Thyroid gland (tissue), 4 donors: ENCODE measurements around the gene GLRX5. TPM values are rescaled to one million over a fixed set of nuclear protein-coding genes. Genes with fewer than 3 reads are reported as not detected.

ENCODE experiments used
- DNase-seq, 2 donors: peaks; one replicate each; pipeline ENCODE4 v3.0.0-alpha.2; 2019
- H3K27ac ChIP-seq, 3 donors: fragments of 200-600 bp; sonication (generic); 1 replicate in 2 of 3; 2 replicates in 1 of 3; pipeline ENCODE4 v1.5.1; 2016 to 2019; ENCODE audit warnings: mild to moderate bottlenecking in 1 of 3, moderate library complexity in 1 of 3
- H3K27me3 ChIP-seq: fragments of 200-600 bp; sonication (generic); one replicate; pipeline ENCODE4 v1.5.1; 2019
- H3K36me3 ChIP-seq, 2 donors: fragments of 200-600 bp; sonication (generic); one replicate each; pipeline ENCODE4 v1.5.1; 2016 to 2019
- H3K4me1 ChIP-seq, 2 donors: fragments of 200-600 bp; sonication (generic); one replicate each; pipeline ENCODE4 v1.5.1; 2017 to 2019
- H3K4me3 ChIP-seq, 3 donors: fragments of 200-600 bp; sonication (generic); replicated peaks in 1 of 3; 1 replicate in 2 of 3; 2 replicates in 1 of 3; pipeline ENCODE4 v1.5.1; 2016; ENCODE audit warnings: mild to moderate bottlenecking in 1 of 3
- H3K9me3 ChIP-seq: fragments of 200-600 bp; sonication (generic); one replicate; pipeline ENCODE4 v1.5.1; 2017
- CTCF ChIP-seq, 6 experiments: fragments of 200-600 bp in 3 of 6; fragments of 450-650 bp in 3 of 6; sonication (generic) in 3 of 6; IDR thresholded peaks; one replicate each; pipeline ENCODE4 v1.5.1; 2016 to 2019; ENCODE audit warnings: antibody characterized with exemption in 6 of 6, mild to moderate bottlenecking in 2 of 6, inconsistent platforms in 1 of 6, moderate library complexity in 1 of 6
- POLR2A ChIP-seq, 2 donors: fragments of 450-650 bp; IDR thresholded peaks; one replicate each; pipeline ENCODE4 v1.6.1; 2017; ENCODE audit warnings: antibody characterized with exemption in 2 of 2, mild to moderate bottlenecking in 2 of 2, moderate library complexity in 1 of 2
- WGBS, 2 donors: methylation state at CpG; one replicate each; pipeline ENCODE4 v1.1.5; 2017; 5-methylcytosine and 5-hydroxymethylcytosine counted together
- intact Hi-C: fragments of 100-400 bp; cut with DNase I; formaldehyde crosslinking; loops from one replicate; pipeline ENCODE4 v1.15.1; 2023
- total RNA-seq, 4 donors: library from RNA; depleted of rRNA; stranded (reverse); fragments of >200 nt; gene quantifications; one replicate each; pipeline ENCODE4 v1.2.3, GENCODE V29; 2016

The GLRX5 gene
- total RNA-seq, 4 donors from 2014 or later: 33.9 to 64.1 (median 41.3) TPM

DNA sequence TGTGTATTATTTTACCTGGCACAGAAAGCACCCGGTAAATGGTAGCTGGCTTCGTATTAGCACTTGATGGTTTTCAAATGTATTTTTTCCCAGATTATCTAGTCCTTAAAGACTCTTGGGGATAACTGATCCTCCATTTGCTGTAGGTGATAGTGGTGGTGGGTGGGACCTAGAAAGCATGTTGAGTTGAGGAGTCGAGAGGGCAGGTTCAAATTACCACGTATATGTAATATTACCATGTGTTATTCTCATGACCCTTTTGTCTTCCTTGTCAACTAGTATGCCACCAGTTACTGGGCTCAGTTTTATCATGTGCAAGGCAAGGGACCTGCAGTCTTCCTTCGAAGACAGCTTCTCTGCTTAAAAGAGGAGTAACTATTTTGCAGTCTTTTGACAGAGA lies 1.8 kb downstream of the GLRX5 start:
- no peaks in the 10 kb centered on the region for H3K9me3 ChIP-seq
- H3K27ac ChIP-seq: no peak overlapping the region
- no peak overlapping the region for H3K4me3 ChIP-seq
- 71 to 77% methylated on average over 5 of the region's 5 CpGs for WGBS, 2 donors
- H3K27me3 ChIP-seq: no peaks in the 10 kb centered on the region
- peaks cover 26 to 41% of the 10 kb centered on the region in 2 donors for H3K4me1 ChIP-seq
- no peak for TF ChIP-seq CTCF (IDR thresholded peaks at IDR 0.05)
- no peak for TF ChIP-seq POLR2A (IDR thresholded peaks at IDR 0.05)
- DNase-seq: no peak
- intact Hi-C loops: loop anchor here (5.0 kb wide), 1 partner anchor 379 kb away; the partner anchor contains the start of gene DICER1
- H3K36me3 ChIP-seq: no peaks in the 10 kb centered on the region

DNA sequence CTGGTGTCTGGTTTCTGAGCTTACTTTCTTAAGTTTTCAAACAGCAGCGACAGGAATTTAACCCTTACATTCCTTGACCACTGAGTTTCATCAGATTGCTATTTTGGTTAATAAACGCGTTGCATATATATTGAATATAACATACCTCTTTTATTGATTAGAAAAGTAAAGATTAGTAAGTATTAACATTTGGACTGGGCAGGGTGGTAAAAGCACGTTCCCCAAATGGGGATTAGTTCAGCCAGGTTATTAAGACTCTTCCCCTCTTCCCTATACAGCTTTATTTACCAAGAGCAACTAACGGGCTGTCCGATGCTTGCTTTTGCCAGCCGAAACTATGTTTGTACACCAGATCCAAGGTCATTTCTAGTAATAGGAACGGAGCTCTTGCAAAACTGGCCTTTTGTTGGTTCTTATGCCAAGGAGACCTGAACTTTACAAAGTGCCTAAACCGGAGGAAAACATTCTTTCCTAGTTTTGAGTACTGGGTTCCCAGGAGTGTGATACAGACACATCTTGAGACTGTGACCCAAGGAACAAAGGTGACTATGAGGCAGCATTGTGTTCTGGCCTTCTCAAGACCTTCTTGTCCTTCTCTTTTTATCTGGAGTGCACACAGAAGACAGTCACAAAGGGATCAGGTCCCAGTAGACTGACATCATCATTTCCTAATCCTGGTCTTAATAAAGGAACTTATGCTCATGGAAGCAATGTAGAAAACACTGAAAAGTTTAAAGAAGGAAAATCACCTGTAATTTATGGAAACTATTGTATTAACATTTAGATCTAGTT lies 2.6 kb downstream of the GLRX5 start:
- Histone ChIP-seq H3K9me3 (no peaks in the 10 kb centered on the region), H3K4me1 (peaks cover 24 to 34% of the 10 kb centered on the region in 2 donors), H3K27me3 (no peaks in the 10 kb centered on the region), H3K36me3 (no peaks in the 10 kb centered on the region), H3K27ac (no peak overlapping the region), H3K4me3 (no peak overlapping the region)
- DNase-seq: no peak
- WGBS, 2 donors: 66 to 68% methylated on average over 9 of the region's 9 CpGs
- TF ChIP-seq POLR2A (IDR thresholded peaks at IDR 0.05): no peak
- TF ChIP-seq CTCF (IDR thresholded peaks at IDR 0.05): no peak
- intact Hi-C loops: loop anchor here (5.0 kb wide), 1 partner anchor 380 kb away; the partner anchor contains the start of gene DICER1

- H3K27me3 ChIP-seq: no peaks in the 10 kb centered on the region
- intact Hi-C loops: loop anchor here (5.0 kb wide), 1 partner anchor 382 kb away; the partner anchor contains the start of gene DICER1
- H3K4me1 ChIP-seq: peaks cover 15 to 22% of the 10 kb centered on the region in 2 donors
- H3K36me3 ChIP-seq: no peaks in the 10 kb centered on the region
- no peak overlapping the region for H3K4me3 ChIP-seq
- TF ChIP-seq CTCF (IDR thresholded peaks at IDR 0.05) (no peak), POLR2A (IDR thresholded peaks at IDR 0.05) (no peak)
- H3K27ac ChIP-seq: no peak overlapping the region
- no peaks in the 10 kb centered on the region for H3K9me3 ChIP-seq
- WGBS, 2 donors: 94% methylated on average over 14 of the region's 14 CpGs
- DNase-seq: no peak
Measured at GRCh38 chr14:95538801-95539509, 4.1 kb downstream of the GLRX5 start.

DNA sequence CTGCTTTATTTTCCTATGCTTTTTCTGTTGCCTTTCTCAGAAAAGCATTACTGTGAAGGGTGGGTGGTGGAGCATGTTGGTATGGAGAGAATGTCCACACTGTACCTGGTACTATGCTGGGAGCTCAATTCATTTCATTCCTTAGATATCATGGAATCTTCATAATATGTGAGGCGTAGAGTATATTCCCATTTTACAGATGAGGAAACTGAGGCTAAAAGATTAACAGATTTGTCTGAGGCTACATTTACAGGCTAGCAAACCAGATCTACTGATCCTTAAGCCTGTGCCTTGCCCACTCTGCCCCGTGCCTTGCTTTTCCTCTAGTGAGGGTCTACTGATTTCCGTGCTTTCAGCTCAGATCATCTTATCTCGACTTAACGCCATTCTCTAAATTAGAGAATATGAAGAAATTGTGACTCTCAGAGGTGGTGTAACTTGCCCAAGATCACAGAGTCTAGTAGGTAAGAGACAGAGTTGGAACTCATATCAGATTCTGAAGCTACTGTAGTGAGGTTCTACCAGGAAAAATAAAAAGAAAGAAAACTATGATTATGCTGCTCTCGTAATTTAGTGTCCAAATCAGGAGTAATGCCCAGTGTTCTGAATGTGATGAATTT lies 5.5 kb downstream of the GLRX5 start:
- Histone ChIP-seq H3K4me3 (no peak overlapping the region), H3K36me3 (peaks cover 5% of the 10 kb centered on the region in 2 donors), H3K9me3 (no peaks in the 10 kb centered on the region), H3K4me1 (peaks cover 15 to 22% of the 10 kb centered on the region in 2 donors), H3K27me3 (no peaks in the 10 kb centered on the region), H3K27ac (no peak overlapping the region)
- no peak for TF ChIP-seq POLR2A (IDR thresholded peaks at IDR 0.05)
- TF ChIP-seq CTCF (IDR thresholded peaks at IDR 0.05): no peak
- DNase-seq: no peak
- intact Hi-C loops: no loop called here
- WGBS, 2 donors: 92 to 96% methylated on average over 6 of the region's 6 CpGs
